Panc1 (cell line): ENCODE results near the gene TUBB4B.

ENCODE experiments used
- POLR2AphosphoS5 ChIP-seq: IDR thresholded peaks from 2 replicates; pipeline ENCODE4 v1.6.1; 2012; ENCODE audit warnings: mild to moderate bottlenecking, low read depth, low read length, moderate library complexity
- TCF7L2 ChIP-seq: IDR thresholded peaks from 2 replicates; pipeline ENCODE4 v1.6.1; 2011; ENCODE audit warnings: mild to moderate bottlenecking, low read depth, low read length, inconsistent platforms
- TF ChIP-seq, protein P1 (sequence below): fragments of 450-650 bp; IDR thresholded peaks from 2 replicates; pipeline ENCODE4 v1.5.1; 2017; ENCODE audit warnings: mild to moderate bottlenecking
- TF ChIP-seq, protein P2 (sequence below), 2 experiments: IDR thresholded peaks; 2 replicates each; pipeline ENCODE4 v1.6.1; 2011 to 2012; ENCODE audit warnings: low read depth in 2 of 2, control low read depth in 1 of 2, low read length in 1 of 2, mild to moderate bottlenecking in 1 of 2, moderate library complexity in 1 of 2; ENCODE audit not compliant: insufficient read depth in 1 of 2

DNA sequence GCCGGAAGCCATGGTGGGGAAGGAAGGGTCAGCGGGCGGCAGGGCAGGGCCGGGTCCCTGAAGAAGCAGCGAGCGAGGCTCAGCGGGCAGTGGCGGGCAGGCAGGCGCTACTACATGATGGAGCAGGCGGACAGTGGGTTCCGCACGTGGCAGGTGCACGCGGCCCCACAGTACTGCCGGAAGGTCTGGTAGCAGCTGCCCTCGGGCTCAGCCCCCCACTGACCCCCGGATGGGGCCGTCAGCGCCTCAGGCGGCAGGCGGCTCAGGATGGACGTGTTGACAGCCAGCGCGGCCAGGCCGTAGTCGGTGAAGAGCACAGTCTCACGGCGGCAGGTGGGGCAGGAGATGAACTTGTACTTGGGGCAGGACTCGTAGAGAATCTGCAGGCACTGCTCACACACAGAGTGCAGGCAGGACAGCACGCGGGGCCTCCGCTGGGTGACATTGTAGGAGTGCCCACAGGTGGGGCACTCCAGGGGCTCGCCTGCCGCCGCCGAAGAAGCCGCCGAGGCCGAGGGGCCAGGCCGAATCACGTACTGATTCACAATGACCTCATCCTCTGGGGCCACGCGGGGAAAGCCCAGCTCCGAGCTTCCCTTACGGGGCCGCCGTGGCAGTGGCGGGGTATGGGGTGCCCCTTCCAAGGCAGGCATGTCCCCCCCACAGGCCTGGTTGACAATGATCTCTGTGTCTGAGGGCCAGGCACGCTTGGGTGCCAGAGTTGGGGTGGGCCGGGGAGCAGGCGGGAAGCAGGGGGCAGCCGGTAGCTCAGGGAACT lies 20.6 kb upstream of the TUBB4B start:
- TF ChIP-seq, protein P1, sequence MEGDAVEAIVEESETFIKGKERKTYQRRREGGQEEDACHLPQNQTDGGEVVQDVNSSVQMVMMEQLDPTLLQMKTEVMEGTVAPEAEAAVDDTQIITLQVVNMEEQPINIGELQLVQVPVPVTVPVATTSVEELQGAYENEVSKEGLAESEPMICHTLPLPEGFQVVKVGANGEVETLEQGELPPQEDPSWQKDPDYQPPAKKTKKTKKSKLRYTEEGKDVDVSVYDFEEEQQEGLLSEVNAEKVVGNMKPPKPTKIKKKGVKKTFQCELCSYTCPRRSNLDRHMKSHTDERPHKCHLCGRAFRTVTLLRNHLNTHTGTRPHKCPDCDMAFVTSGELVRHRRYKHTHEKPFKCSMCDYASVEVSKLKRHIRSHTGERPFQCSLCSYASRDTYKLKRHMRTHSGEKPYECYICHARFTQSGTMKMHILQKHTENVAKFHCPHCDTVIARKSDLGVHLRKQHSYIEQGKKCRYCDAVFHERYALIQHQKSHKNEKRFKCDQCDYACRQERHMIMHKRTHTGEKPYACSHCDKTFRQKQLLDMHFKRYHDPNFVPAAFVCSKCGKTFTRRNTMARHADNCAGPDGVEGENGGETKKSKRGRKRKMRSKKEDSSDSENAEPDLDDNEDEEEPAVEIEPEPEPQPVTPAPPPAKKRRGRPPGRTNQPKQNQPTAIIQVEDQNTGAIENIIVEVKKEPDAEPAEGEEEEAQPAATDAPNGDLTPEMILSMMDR: no peak
- TF ChIP-seq, protein P2, sequence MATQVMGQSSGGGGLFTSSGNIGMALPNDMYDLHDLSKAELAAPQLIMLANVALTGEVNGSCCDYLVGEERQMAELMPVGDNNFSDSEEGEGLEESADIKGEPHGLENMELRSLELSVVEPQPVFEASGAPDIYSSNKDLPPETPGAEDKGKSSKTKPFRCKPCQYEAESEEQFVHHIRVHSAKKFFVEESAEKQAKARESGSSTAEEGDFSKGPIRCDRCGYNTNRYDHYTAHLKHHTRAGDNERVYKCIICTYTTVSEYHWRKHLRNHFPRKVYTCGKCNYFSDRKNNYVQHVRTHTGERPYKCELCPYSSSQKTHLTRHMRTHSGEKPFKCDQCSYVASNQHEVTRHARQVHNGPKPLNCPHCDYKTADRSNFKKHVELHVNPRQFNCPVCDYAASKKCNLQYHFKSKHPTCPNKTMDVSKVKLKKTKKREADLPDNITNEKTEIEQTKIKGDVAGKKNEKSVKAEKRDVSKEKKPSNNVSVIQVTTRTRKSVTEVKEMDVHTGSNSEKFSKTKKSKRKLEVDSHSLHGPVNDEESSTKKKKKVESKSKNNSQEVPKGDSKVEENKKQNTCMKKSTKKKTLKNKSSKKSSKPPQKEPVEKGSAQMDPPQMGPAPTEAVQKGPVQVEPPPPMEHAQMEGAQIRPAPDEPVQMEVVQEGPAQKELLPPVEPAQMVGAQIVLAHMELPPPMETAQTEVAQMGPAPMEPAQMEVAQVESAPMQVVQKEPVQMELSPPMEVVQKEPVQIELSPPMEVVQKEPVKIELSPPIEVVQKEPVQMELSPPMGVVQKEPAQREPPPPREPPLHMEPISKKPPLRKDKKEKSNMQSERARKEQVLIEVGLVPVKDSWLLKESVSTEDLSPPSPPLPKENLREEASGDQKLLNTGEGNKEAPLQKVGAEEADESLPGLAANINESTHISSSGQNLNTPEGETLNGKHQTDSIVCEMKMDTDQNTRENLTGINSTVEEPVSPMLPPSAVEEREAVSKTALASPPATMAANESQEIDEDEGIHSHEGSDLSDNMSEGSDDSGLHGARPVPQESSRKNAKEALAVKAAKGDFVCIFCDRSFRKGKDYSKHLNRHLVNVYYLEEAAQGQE (IDR thresholded peaks at IDR 0.05; ENCODE audit: insufficient read depth in 1 of 2, low read depth in 2 of 2, low read length in 1 of 2): no peak
- TF ChIP-seq POLR2AphosphoS5 (no peak), TCF7L2 (no peak)
